ENCODE results near the gene GRM1. TPM values are rescaled to one million over a fixed set of nuclear protein-coding genes. Genes with fewer than 3 reads are reported as not detected.

GRM1 gene
- total and polyA plus RNA-seq, 2 of the 4 experiments (the other 2 are of a cell fraction), result not detected

GRCh38 chr6:146194434-146194833, 165.6 kb downstream of the GRM1 start:
- no peak overlapping the region for H2BK5ac ChIP-seq (ENCODE audit: low read depth, low read length, poor library complexity, severe bottlenecking)
- dilution Hi-C loops (cut with HindIII; ENCODE audit: low sequenced_read_pairs, unreplicated experiment) (no loop called here), in situ Hi-C loops (cut with MboI; ENCODE audit: low sequenced_read_pairs) (no loop called here), intact Hi-C loops (cut with micrococcal nuclease) (no loop called here)
- no peak for ATAC-seq (ENCODE audit: low read depth)
- ChIA-PET CTCF (interaction anchor here (0.7 kb wide), 1 partner anchor 43 kb away, joined by 3 read pairs; no protein-coding TSS in a partner anchor), POLR2A (ENCODE audit: unreplicated experiment) (no interaction called here)
- no peak overlapping the region for H2BK15ac ChIP-seq (ENCODE audit: low read depth, low read length)
- TF ChIP-seq CEBPB (IDR thresholded peaks at IDR 0.05; ENCODE audit: low read depth, low read length) (no peak), NFE2L2 (IDR thresholded peaks at IDR 0.05; ENCODE audit: low read depth, low read length) (no peak), RCOR1 (IDR thresholded peaks at IDR 0.05; ENCODE audit: insufficient replicate concordance, low read length) (no peak), CHD1 (IDR thresholded peaks at IDR 0.05; ENCODE audit: low read depth, low read length) (no peak), FOS (IDR thresholded peaks at IDR 0.05; ENCODE audit: low read depth, low read length) (no peak), MAZ (IDR thresholded peaks at IDR 0.05; ENCODE audit: borderline replicate concordance, low read depth, low read length) (no peak), MAFK (IDR thresholded peaks at IDR 0.05; ENCODE audit: low read depth, low read length) (no peak), RFX5 (IDR thresholded peaks at IDR 0.05; ENCODE audit: low read depth, low read length) (no peak)
- TF ChIP-seq, protein P1, sequence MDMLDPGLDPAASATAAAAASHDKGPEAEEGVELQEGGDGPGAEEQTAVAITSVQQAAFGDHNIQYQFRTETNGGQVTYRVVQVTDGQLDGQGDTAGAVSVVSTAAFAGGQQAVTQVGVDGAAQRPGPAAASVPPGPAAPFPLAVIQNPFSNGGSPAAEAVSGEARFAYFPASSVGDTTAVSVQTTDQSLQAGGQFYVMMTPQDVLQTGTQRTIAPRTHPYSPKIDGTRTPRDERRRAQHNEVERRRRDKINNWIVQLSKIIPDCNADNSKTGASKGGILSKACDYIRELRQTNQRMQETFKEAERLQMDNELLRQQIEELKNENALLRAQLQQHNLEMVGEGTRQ (IDR thresholded peaks at IDR 0.05; ENCODE audit: low read depth, low read length), result no peak
- WGBS, 2 experiments (ENCODE audit: extremely low coverage in 2 of 2, insufficient read length in 1 of 2), result no CpG with 5 or more reads among the region's 4 CpGs
- H2AK9ac ChIP-seq (replicated peaks; ENCODE audit: low read depth, low read length, poor library complexity), result no peak overlapping the region
- no peak overlapping the region for H4K91ac ChIP-seq (ENCODE audit: insufficient read depth, low read depth, low read length)
- no peak overlapping the region for H3K4ac ChIP-seq (ENCODE audit: low read depth, low read length)
- no peaks in the 10 kb centered on the region for H3K36me3 ChIP-seq (ENCODE audit: control insufficient read depth, insufficient read depth, low read length)
- H3K56ac ChIP-seq (ENCODE audit: extremely low read depth, insufficient read depth, low read length), result no peak overlapping the region
- H3K14ac ChIP-seq (replicated peaks; ENCODE audit: low read depth, low read length), result no peak overlapping the region
- H2BK20ac ChIP-seq (ENCODE audit: low read depth, low read length), result no peak overlapping the region
- no peak overlapping the region for H4K5ac ChIP-seq (ENCODE audit: low read depth, low read length)
- no peak overlapping the region for H3K4me3 ChIP-seq (ENCODE audit: insufficient read depth, low read depth, low read length)
- H4K8ac ChIP-seq (ENCODE audit: low read depth in 2 of 2, low read length in 2 of 2), result no peak overlapping the region
- no peaks in the 10 kb centered on the region for H4K20me1 ChIP-seq (ENCODE audit: insufficient read depth, low read length)
- H3K27ac ChIP-seq (ENCODE audit: insufficient read depth, low read length), result no peak overlapping the region
- H3K27me3 ChIP-seq (ENCODE audit: control insufficient read depth, insufficient read depth, low read length), result no peaks in the 10 kb centered on the region
- H3K9me1 ChIP-seq (ENCODE audit: insufficient read depth, low read length), result no peaks in the 10 kb centered on the region
- H3K4me1 ChIP-seq (ENCODE audit: control insufficient read depth, insufficient read depth, low read length), result no peaks in the 10 kb centered on the region
- no peak for DNase-seq
- H3K18ac ChIP-seq (ENCODE audit: low read depth, low read length), result no peak overlapping the region
- no peaks in the 10 kb centered on the region for H3K79me1 ChIP-seq (ENCODE audit: low read depth in 1 of 2, low read length in 2 of 2)
- H3K23ac ChIP-seq (ENCODE audit: low read depth, low read length), result no peak overlapping the region
- BruUV-seq (replicated peaks), result no TSS peak
- no peak overlapping the region for H2AFZ ChIP-seq (replicated peaks; ENCODE audit: low read length, poor library complexity)
- H2BK120ac ChIP-seq (ENCODE audit: low read depth, low read length), result no peak overlapping the region
- H3K9me3 ChIP-seq (ENCODE audit: control insufficient read depth, insufficient read depth, low read length), result no peaks in the 10 kb centered on the region; the same call in 1 of the 2 replicates
- H2AK5ac ChIP-seq (ENCODE audit: low read depth, low read length), result no peak overlapping the region
- no peak overlapping the region for H3K4me2 ChIP-seq (ENCODE audit: low read depth, low read length)
- no peak overlapping the region for H3K9ac ChIP-seq (ENCODE audit: low read depth, low read length)

Data from IMR-90 (cell line).